HEK293 (cell line): ENCODE measurements around the gene SCN5A.

ENCODE experiments used
- CTCF ChIA-PET: fragments of 350-600 bp; formaldehyde crosslinking; extraction: SDS; loops from one replicate; lab custom pipeline; 2021; ENCODE audit warnings: antibody characterized with exemption; lab: Yijun Ruan, JAX
- POLR2A ChIA-PET: fragments of 300-600 bp; formaldehyde crosslinking; extraction: SDS; loops from one replicate; lab custom pipeline; 2020; ENCODE audit warnings: antibody characterized with exemption, inconsistent platforms; lab: Yijun Ruan, JAX
- H3K27ac ChIP-seq: fragments of 200-500 bp; sonication (Bioruptor generic); 2 replicates; pipeline ENCODE4 v1.5.1; 2014; ENCODE audit warnings: low read depth, low read length, control low read depth, inconsistent platforms; ENCODE audit errors: extremely low read depth
- H3K36me3 ChIP-seq, 2 experiments: fragments of 200-500 bp in 1 of 2; sonication (Bioruptor generic) in 1 of 2; 1 replicate in 1 of 2; 2 replicates in 1 of 2; pipeline ENCODE4 v1.5.1; 2014 to 2017; ENCODE audit warnings: inconsistent platforms in 2 of 2, low read length in 2 of 2; ENCODE audit not compliant: control insufficient read depth in 2 of 2, insufficient read depth in 1 of 2
- H3K4me1 ChIP-seq: fragments of 200-500 bp; sonication (Bioruptor generic); 2 replicates; pipeline ENCODE4 v1.5.1; 2014; ENCODE audit warnings: mild to moderate bottlenecking, low read length, inconsistent platforms; ENCODE audit not compliant: control insufficient read depth, insufficient read depth
- H3K4me3 ChIP-seq: 2 replicates; pipeline ENCODE4 v1.5.1; 2011; ENCODE audit warnings: low read depth, mild to moderate bottlenecking, control low read depth, low read length, moderate library complexity
- H3K9me3 ChIP-seq: fragments of 200-500 bp; sonication (Bioruptor generic); 2 replicates; pipeline ENCODE4 v1.5.1; 2014; ENCODE audit warnings: low read depth, low read length, inconsistent platforms; ENCODE audit not compliant: control insufficient read depth, insufficient read depth
- BCL11B ChIP-seq: fragments of 450-650 bp; formaldehyde crosslinking; IDR thresholded peaks from 2 replicates; pipeline ENCODE4 v1.5.1; 2016; ENCODE audit warnings: low read depth, missing biosample characterization, missing genetic modification characterization
- EGR2 ChIP-seq: fragments of 450-650 bp; formaldehyde crosslinking; IDR thresholded peaks from 2 replicates; pipeline ENCODE4 v1.5.1; 2016; ENCODE audit warnings: low read depth, missing biosample characterization, missing genetic modification characterization
- GLIS2 ChIP-seq: fragments of 450-650 bp; formaldehyde crosslinking; IDR thresholded peaks from 2 replicates; pipeline ENCODE4 v1.5.1; 2016; ENCODE audit warnings: missing biosample characterization, missing genetic modification characterization
- KLF8 ChIP-seq: fragments of 450-650 bp; formaldehyde crosslinking; IDR thresholded peaks from 2 replicates; pipeline ENCODE4 v1.5.1; 2016; ENCODE audit warnings: missing biosample characterization, missing genetic modification characterization
- MYNN ChIP-seq: fragments of 450-650 bp; formaldehyde crosslinking; IDR thresholded peaks from 2 replicates; pipeline ENCODE4 v1.5.1; 2016; ENCODE audit warnings: missing biosample characterization, missing genetic modification characterization, borderline replicate concordance
- SALL2 ChIP-seq: fragments of 450-650 bp; formaldehyde crosslinking; IDR thresholded peaks from 2 replicates; pipeline ENCODE4 v1.5.0; 2017; ENCODE audit warnings: missing biosample characterization, mild to moderate bottlenecking, missing genetic modification characterization, borderline replicate concordance
- WT1 ChIP-seq: fragments of 450-650 bp; formaldehyde crosslinking; IDR thresholded peaks from 2 replicates; pipeline ENCODE4 v1.5.1; 2016; ENCODE audit warnings: missing biosample characterization, missing genetic modification characterization
- ZBTB1 ChIP-seq: fragments of 450-650 bp; formaldehyde crosslinking; IDR thresholded peaks from 2 replicates; pipeline ENCODE4 v1.5.1; 2016; ENCODE audit warnings: missing biosample characterization, missing genetic modification characterization
- ZBTB17 ChIP-seq: fragments of 450-650 bp; formaldehyde crosslinking; IDR thresholded peaks from 2 replicates; pipeline ENCODE4 v1.5.1; 2016; ENCODE audit warnings: missing biosample characterization, missing genetic modification characterization
- ZFHX2 ChIP-seq: fragments of 450-650 bp; formaldehyde crosslinking; conservative IDR thresholded peaks from 2 replicates; pipeline ENCODE4 v1.5.1; 2016; ENCODE audit warnings: missing biosample characterization, missing genetic modification characterization
- ZIC2 ChIP-seq: fragments of 450-650 bp; formaldehyde crosslinking; IDR thresholded peaks from 2 replicates; pipeline ENCODE4 v1.5.1; 2016; ENCODE audit warnings: missing biosample characterization, missing genetic modification characterization
- ZNF121 ChIP-seq: fragments of 450-650 bp; formaldehyde crosslinking; IDR thresholded peaks from 2 replicates; pipeline ENCODE4 v1.5.1; 2016; ENCODE audit warnings: missing biosample characterization, missing genetic modification characterization
- ZNF138 ChIP-seq: fragments of 450-650 bp; formaldehyde crosslinking; IDR thresholded peaks from 2 replicates; pipeline ENCODE4 v1.5.1; 2016; ENCODE audit warnings: missing biosample characterization, missing genetic modification characterization, borderline replicate concordance
- ZNF2 ChIP-seq: fragments of 450-650 bp; formaldehyde crosslinking; IDR thresholded peaks from 2 replicates; pipeline ENCODE4 v1.5.1; 2016; ENCODE audit warnings: missing biosample characterization, missing genetic modification characterization
- ZNF214 ChIP-seq: fragments of 450-650 bp; formaldehyde crosslinking; IDR thresholded peaks from 2 replicates; pipeline ENCODE4 v1.5.1; 2017; ENCODE audit warnings: missing biosample characterization, mild to moderate bottlenecking, missing genetic modification characterization, borderline replicate concordance
- ZNF48 ChIP-seq: fragments of 450-650 bp; formaldehyde crosslinking; IDR thresholded peaks from 2 replicates; pipeline ENCODE4 v1.5.1; 2016; ENCODE audit warnings: missing biosample characterization, missing genetic modification characterization
- ZNF621 ChIP-seq: fragments of 450-650 bp; formaldehyde crosslinking; IDR thresholded peaks from 2 replicates; pipeline ENCODE4 v1.5.1; 2017; ENCODE audit warnings: missing biosample characterization, missing genetic modification characterization
- ZNF624 ChIP-seq: fragments of 450-650 bp; formaldehyde crosslinking; IDR thresholded peaks from 2 replicates; pipeline ENCODE4 v1.5.1; 2017; ENCODE audit warnings: missing biosample characterization, missing genetic modification characterization
- ZNF670 ChIP-seq: fragments of 450-650 bp; formaldehyde crosslinking; IDR thresholded peaks from 2 replicates; pipeline ENCODE4 v1.5.1; 2016; ENCODE audit warnings: missing biosample characterization, missing genetic modification characterization, low read depth
- ZNF768 ChIP-seq: fragments of 450-650 bp; formaldehyde crosslinking; IDR thresholded peaks from 2 replicates; pipeline ENCODE4 v1.5.1; 2018; ENCODE audit warnings: missing biosample characterization, mild to moderate bottlenecking, missing genetic modification characterization
- ZNF792 ChIP-seq: fragments of 450-650 bp; formaldehyde crosslinking; IDR thresholded peaks from 2 replicates; pipeline ENCODE4 v1.5.1; 2016; ENCODE audit warnings: missing biosample characterization, missing genetic modification characterization
- ZSCAN16 ChIP-seq: fragments of 450-650 bp; formaldehyde crosslinking; IDR thresholded peaks from 2 replicates; pipeline ENCODE4 v1.5.1; 2016; ENCODE audit warnings: missing biosample characterization, missing genetic modification characterization
- ZSCAN23 ChIP-seq: fragments of 450-650 bp; formaldehyde crosslinking; IDR thresholded peaks from 2 replicates; pipeline ENCODE4 v1.5.1; 2016; ENCODE audit warnings: missing biosample characterization, missing genetic modification characterization
- ZXDB ChIP-seq: fragments of 450-650 bp; formaldehyde crosslinking; IDR thresholded peaks from 2 replicates; pipeline ENCODE4 v1.5.1; 2016; ENCODE audit warnings: missing biosample characterization, missing genetic modification characterization
- TF ChIP-seq, protein P1 (sequence below): IDR thresholded peaks from 2 replicates; pipeline ENCODE4 v1.6.1; 2011; ENCODE audit warnings: mild to moderate bottlenecking, low read depth, low read length, borderline replicate concordance
- TF ChIP-seq, protein P2 (sequence below): fragments of 450-650 bp; formaldehyde crosslinking; IDR thresholded peaks from 2 replicates; pipeline ENCODE4 v1.5.1; 2017; ENCODE audit warnings: missing biosample characterization, missing genetic modification characterization
- TF ChIP-seq, protein P3 (sequence below): fragments of 450-650 bp; formaldehyde crosslinking; IDR thresholded peaks from 2 replicates; pipeline ENCODE4 v1.5.1; 2016; ENCODE audit warnings: missing biosample characterization, missing genetic modification characterization

Gene SCN5A

DNA sequence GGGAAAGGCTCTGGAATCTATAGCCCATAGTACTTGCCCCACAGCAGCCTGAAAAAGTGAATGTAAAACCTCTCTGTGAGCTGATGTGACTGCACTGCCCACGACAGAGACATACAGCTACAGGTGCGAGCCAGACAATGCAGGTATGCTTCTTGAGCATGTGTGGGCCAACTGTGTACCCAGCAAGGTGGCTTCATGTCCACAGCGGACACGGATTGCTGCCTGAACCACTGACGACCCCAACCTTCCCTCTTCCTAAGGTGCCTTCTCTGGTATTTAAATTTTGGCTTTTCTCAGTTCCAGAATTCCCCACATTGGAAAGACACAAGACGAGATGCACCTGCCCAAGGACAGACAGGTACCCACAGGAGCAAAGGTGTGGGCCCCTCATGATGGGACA lies 65.8 kb downstream of the SCN5A start:
- Histone ChIP-seq H3K36me3 (no peaks in the 10 kb centered on the region), H3K27ac (no peak overlapping the region), H3K4me1 (no peaks in the 10 kb centered on the region), H3K4me3 (no peak overlapping the region), H3K9me3 (no peaks in the 10 kb centered on the region)
- CTCF ChIA-PET, result interaction anchor here (0.8 kb wide), 1 partner anchor 72 kb away, joined by 3 read pairs; no protein-coding TSS in a partner anchor
- POLR2A ChIA-PET, result no interaction called here
- TF ChIP-seq MYNN (tag by site-specific recombination) (no peak), KLF8 (tag by site-specific recombination) (no peak), WT1 (no peak), ZSCAN16 (no peak), ZNF214 (tag by site-specific recombination) (no peak), ZNF2 (tag by site-specific recombination) (no peak), ZNF48 (no peak), ZNF121 (tag by site-specific recombination) (no peak), GLIS2 (tag by site-specific recombination) (no peak), ZNF670 (tag by site-specific recombination) (no peak), SALL2 (tag by site-specific recombination) (no peak), ZIC2 (tag by site-specific recombination) (no peak), BCL11B (no peak)
- TF ChIP-seq, protein P1, sequence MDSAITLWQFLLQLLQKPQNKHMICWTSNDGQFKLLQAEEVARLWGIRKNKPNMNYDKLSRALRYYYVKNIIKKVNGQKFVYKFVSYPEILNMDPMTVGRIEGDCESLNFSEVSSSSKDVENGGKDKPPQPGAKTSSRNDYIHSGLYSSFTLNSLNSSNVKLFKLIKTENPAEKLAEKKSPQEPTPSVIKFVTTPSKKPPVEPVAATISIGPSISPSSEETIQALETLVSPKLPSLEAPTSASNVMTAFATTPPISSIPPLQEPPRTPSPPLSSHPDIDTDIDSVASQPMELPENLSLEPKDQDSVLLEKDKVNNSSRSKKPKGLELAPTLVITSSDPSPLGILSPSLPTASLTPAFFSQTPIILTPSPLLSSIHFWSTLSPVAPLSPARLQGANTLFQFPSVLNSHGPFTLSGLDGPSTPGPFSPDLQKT, result no peak

DNA sequence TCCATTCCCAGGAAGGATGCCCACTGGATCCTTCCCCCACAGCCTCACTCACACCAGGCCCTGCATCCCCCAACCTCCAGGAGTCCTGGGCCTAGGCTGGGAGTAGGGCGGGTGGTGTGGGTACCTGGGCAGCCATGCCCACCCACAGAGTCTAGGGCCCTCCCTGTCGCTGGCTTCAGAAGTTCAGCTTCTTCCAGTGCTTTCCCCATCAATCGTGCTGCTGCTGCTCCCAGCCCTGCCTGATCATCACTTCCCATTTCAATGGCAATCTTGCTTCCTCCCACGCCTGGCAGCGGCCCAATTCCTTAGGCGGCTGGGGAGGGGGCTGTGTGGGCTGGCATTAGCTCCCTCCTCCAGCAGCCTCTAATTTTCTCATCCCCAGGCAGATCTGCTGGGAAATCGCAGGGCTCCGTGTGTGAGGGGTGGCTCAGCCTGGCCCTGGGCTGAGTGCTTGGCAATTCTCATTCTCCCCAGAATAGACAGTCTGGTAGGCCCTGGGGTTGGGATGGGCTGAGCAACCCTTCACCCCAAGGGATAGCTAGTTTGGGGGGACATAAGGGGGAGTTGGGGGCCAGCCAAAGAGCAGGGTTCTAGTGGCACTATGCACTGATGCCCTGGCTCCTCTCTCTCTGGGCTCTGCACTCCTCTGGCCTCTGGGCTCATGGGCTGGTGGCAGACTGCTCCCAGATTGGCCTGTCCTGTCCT lies 66.4 kb downstream of the SCN5A start:
- Histone ChIP-seq H3K4me1 (no peaks in the 10 kb centered on the region), H3K36me3 (no peaks in the 10 kb centered on the region), H3K27ac (no peak overlapping the region), H3K4me3 (no peak overlapping the region), H3K9me3 (no peaks in the 10 kb centered on the region)
- CTCF ChIA-PET, result no interaction called here
- POLR2A ChIA-PET, result no interaction called here
- 0 out of 2 replicates have a peak, but pooled peaks have one; percentile 23 for TF ChIP-seq ZBTB17 (tag by site-specific recombination)
- peak; percentile 80 for TF ChIP-seq EGR2
- no peak for TF ChIP-seq ZNF138 (tag by site-specific recombination)
- TF ChIP-seq, protein P2, sequence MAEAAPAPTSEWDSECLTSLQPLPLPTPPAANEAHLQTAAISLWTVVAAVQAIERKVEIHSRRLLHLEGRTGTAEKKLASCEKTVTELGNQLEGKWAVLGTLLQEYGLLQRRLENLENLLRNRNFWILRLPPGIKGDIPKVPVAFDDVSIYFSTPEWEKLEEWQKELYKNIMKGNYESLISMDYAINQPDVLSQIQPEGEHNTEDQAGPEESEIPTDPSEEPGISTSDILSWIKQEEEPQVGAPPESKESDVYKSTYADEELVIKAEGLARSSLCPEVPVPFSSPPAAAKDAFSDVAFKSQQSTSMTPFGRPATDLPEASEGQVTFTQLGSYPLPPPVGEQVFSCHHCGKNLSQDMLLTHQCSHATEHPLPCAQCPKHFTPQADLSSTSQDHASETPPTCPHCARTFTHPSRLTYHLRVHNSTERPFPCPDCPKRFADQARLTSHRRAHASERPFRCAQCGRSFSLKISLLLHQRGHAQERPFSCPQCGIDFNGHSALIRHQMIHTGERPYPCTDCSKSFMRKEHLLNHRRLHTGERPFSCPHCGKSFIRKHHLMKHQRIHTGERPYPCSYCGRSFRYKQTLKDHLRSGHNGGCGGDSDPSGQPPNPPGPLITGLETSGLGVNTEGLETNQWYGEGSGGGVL (tag by site-specific recombination), result no peak
- no peak for TF ChIP-seq ZNF792 (tag by site-specific recombination)
- no peak for TF ChIP-seq ZNF768
- TF ChIP-seq ZFHX2 (tag by site-specific recombination), result peak; percentile 68
- no peak for TF ChIP-seq ZXDB
- TF ChIP-seq ZSCAN23 (tag by site-specific recombination), result no peak
- no peak for TF ChIP-seq ZNF621 (tag by site-specific recombination)
- TF ChIP-seq ZBTB1 (tag by site-specific recombination), result no peak
- no peak for TF ChIP-seq ZNF624
- TF ChIP-seq, protein P3, sequence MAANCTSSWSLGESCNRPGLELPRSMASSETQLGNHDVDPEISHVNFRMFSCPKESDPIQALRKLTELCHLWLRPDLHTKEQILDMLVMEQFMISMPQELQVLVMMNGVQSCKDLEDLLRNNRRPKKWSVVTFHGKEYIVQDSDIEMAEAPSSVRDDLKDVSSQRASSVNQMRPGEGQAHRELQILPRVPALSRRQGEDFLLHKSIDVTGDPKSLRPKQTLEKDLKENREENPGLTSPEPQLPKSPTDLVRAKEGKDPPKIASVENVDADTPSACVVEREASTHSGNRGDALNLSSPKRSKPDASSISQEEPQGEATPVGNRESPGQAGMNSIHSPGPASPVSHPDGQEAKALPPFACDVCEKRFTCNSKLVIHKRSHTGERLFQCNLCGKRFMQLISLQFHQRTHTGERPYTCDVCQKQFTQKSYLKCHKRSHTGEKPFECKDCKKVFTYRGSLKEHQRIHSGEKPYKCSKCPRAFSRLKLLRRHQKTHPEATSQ (tag by site-specific recombination), result no peak
